ENCODE measurements around the gene TRAK1. TPM values are rescaled to one million over a fixed set of nuclear protein-coding genes. Genes with fewer than 3 reads are reported as not detected.

The TRAK1 gene
- total and polyA plus RNA-seq, 4 donors = 18.2 to 65.4 (median 32.5) TPM

DNA sequence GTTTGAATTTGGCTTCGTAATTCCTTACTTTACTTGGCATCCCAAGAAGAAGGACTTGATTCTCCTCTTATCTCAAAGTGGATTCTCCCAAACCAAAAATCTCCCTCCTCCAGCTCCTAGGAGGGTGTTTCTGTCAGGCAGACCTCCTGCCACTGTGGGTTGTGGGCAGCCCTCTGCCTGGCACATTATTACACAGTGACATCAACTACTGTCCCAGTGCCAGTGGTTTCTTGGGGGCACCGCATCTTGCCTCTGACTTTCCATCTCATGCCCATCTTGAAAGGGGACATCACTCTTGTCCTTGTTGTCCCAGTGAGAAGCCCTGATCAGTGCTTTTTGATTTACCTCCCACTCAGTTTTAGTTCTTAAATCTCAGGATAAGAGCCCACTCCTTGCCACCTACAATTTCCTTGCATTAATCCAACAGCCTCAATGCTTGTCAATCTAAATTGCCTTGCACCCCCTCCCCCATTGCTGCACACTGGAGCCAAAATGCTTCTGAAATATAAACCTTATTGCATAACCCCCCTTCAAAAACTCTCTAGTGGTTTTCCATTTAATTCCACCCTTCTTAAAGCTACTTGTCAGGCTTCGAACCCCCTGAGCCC is 81.0 kb downstream of the TRAK1 start:
- 78 to 92% methylated on average over 3 of the region's 3 CpGs for WGBS, 2 donors
- Histone ChIP-seq H3K9me3 (ENCODE audit: control insufficient read depth in 4 of 4, insufficient read depth in 3 of 4, low read length in 3 of 4) (no peaks in the 10 kb centered on the region), H3K9ac (ENCODE audit: insufficient read depth in 1 of 2, low read length in 2 of 2) (no peak overlapping the region), H3K4me3 (no peak overlapping the region), H3K27me3 (ENCODE audit: control insufficient read depth in 3 of 3, insufficient read depth in 3 of 3, low read length in 2 of 3) (no peaks in the 10 kb centered on the region), H3K36me3 (ENCODE audit: control insufficient read depth in 4 of 4, insufficient read depth in 4 of 4, low read length in 4 of 4) (no peaks in the 10 kb centered on the region), H3K27ac (ENCODE audit: low read depth in 1 of 2, low read length in 1 of 2) (no peak overlapping the region), H3K4me1 (ENCODE audit: control insufficient read depth in 5 of 5, insufficient read depth in 5 of 5, low read length in 5 of 5) (peaks cover 0 to 22% (median 0%) of the 10 kb centered on the region in 5 donors)
- TF ChIP-seq, protein P1, sequence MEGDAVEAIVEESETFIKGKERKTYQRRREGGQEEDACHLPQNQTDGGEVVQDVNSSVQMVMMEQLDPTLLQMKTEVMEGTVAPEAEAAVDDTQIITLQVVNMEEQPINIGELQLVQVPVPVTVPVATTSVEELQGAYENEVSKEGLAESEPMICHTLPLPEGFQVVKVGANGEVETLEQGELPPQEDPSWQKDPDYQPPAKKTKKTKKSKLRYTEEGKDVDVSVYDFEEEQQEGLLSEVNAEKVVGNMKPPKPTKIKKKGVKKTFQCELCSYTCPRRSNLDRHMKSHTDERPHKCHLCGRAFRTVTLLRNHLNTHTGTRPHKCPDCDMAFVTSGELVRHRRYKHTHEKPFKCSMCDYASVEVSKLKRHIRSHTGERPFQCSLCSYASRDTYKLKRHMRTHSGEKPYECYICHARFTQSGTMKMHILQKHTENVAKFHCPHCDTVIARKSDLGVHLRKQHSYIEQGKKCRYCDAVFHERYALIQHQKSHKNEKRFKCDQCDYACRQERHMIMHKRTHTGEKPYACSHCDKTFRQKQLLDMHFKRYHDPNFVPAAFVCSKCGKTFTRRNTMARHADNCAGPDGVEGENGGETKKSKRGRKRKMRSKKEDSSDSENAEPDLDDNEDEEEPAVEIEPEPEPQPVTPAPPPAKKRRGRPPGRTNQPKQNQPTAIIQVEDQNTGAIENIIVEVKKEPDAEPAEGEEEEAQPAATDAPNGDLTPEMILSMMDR (IDR thresholded peaks at IDR 0.05; ENCODE audit: control extremely low read depth, extremely low read depth) = no peak
- DNase-seq (no peak), ATAC-seq (ENCODE audit: insufficient read depth, low FRiP score) (no peak)

DNA sequence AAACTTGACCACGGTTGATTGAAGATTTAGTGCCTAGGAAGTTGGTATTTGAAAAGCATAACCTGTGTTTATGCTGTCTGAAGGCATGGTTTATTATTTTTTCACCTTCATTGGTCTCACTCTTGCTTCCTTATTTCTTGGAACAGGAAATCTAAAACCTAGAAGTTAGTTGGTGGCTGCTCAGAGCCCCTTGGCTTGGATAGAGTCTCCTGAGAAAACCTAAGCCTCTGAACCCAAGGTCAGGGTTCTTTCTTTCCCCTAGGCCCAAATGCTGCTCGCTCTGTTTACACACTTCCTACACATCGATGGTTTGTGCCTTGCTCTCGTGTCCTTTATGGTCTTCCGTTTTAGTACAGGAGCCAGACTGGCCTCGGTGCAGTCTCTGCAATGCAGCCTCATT is 82.2 kb downstream of the TRAK1 start:
- WGBS, 2 donors = 33 to 53% methylated on average over 6 of the region's 6 CpGs
- ATAC-seq (ENCODE audit: insufficient read depth, low FRiP score) = no peak

DNA sequence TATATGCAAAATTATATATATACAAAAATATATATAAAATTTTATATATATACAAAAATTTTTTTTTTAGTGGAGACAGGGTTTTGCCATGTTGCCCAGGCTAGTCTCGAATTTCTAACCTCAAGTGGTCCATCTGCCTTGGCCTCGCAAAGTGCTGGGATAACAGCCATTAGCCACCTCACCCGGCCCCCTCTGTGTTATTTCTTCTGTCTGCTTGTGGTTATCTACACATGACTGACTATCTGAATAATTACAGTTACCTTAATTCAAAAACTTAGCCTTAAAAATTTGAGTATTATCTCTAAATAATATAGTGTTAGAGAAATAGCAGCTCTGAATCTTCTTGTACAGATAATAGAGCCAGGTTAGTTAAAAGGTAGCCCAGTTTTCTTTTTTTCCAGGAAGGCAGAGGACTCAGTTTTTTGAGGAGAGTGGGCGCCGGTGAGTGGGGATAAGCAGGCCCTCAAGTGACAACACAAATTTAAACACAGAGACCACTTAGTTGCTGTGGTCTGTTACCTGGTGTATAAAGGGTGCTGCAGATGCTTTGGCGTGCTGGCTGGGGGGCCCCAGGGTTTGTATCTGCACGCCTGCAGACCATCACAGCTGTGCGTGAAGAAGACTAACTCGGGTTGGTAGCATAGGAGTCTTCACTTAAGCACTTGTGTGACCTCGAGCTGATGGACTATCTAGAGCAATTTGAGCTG is 83.7 kb downstream of the TRAK1 start:
- DNase-seq = no peak
- TF ChIP-seq, protein P1 (IDR thresholded peaks at IDR 0.05; ENCODE audit: control extremely low read depth, extremely low read depth) = no peak
- Histone ChIP-seq H3K9ac (ENCODE audit: insufficient read depth in 1 of 2, low read length in 2 of 2) (no peak overlapping the region), H3K27ac (ENCODE audit: low read depth in 1 of 2, low read length in 1 of 2) (no peak overlapping the region), H3K36me3 (ENCODE audit: control insufficient read depth in 4 of 4, insufficient read depth in 4 of 4, low read length in 4 of 4) (peaks cover 0 to 5% (median 1%) of the 10 kb centered on the region in 4 donors), H3K9me3 (ENCODE audit: control insufficient read depth in 4 of 4, insufficient read depth in 3 of 4, low read length in 3 of 4) (no peaks in the 10 kb centered on the region), H3K4me3 (no peak overlapping the region), H3K27me3 (ENCODE audit: control insufficient read depth in 3 of 3, insufficient read depth in 3 of 3, low read length in 2 of 3) (no peaks in the 10 kb centered on the region), H3K4me1 (ENCODE audit: control insufficient read depth in 5 of 5, insufficient read depth in 5 of 5, low read length in 5 of 5) (peaks cover 0 to 21% (median 9%) of the 10 kb centered on the region in 5 donors)
- 94 to 95% methylated on average over 10 of the region's 10 CpGs for WGBS, 2 donors
- no peak for ATAC-seq (ENCODE audit: insufficient read depth, low FRiP score)

More for the DNA sequence above, 82.2 kb downstream of the TRAK1 start:
- H3K36me3 ChIP-seq (ENCODE audit: control insufficient read depth in 4 of 4, insufficient read depth in 4 of 4, low read length in 4 of 4) = peaks cover 0 to 5% (median 1%) of the 10 kb centered on the region in 4 donors
- H3K4me1 ChIP-seq (ENCODE audit: control insufficient read depth in 5 of 5, insufficient read depth in 5 of 5, low read length in 5 of 5) = peaks cover 0 to 21% (median 0%) of the 10 kb centered on the region in 5 donors
- DNase-seq = no peak
- no peaks in the 10 kb centered on the region for H3K9me3 ChIP-seq (ENCODE audit: control insufficient read depth in 4 of 4, insufficient read depth in 3 of 4, low read length in 3 of 4)
- no peaks in the 10 kb centered on the region for H3K27me3 ChIP-seq (ENCODE audit: control insufficient read depth in 3 of 3, insufficient read depth in 3 of 3, low read length in 2 of 3)
- TF ChIP-seq, protein P1 (IDR thresholded peaks at IDR 0.05; ENCODE audit: control extremely low read depth, extremely low read depth) = no peak
- no peak overlapping the region for H3K27ac ChIP-seq (ENCODE audit: low read depth in 1 of 2, low read length in 1 of 2)
- no peak overlapping the region for H3K9ac ChIP-seq (ENCODE audit: insufficient read depth in 1 of 2, low read length in 2 of 2)
- H3K4me3 ChIP-seq = no peak overlapping the region

Data from lung (tissue), 12 donors.